MM.1S (cell line): ENCODE results near the gene TNIP1.

Source experiments
- CTCF ChIP-seq: fragments of 300-600 bp; sonication (generic); IDR thresholded peaks from 2 replicates; pipeline ENCODE4 v1.5.1; 2016; ENCODE audit warnings: antibody characterized with exemption, low read length, mixed read lengths
- EZH2 ChIP-seq: fragments of 300-600 bp; sonication (generic); optimal IDR thresholded peaks from 2 replicates; pipeline ENCODE3; 2017; ENCODE audit warnings: low read depth, mild to moderate bottlenecking, antibody characterized with exemption, low read length, mixed read lengths
- EZH2phosphoT487 ChIP-seq: fragments of 300-600 bp; sonication (generic); IDR thresholded peaks from 2 replicates; pipeline ENCODE4 v1.6.1; 2018; ENCODE audit warnings: antibody characterized with exemption, low read length

- TF ChIP-seq CTCF (no peak), EZH2 (no peak), EZH2phosphoT487 (no peak)
These were observed 20.9 kb upstream of the TNIP1 start for GRCh38 chr5:151101746-151102145.
